Tibial artery (tissue), 4 donors: ENCODE results near the gene CASTOR1.

Experiments
- DNase-seq, 2 donors: peaks; one replicate each; pipeline ENCODE4 v3.0.0-alpha.2; 2019
- H3K27ac ChIP-seq, 2 donors: fragments of 200-600 bp; sonication (generic) in 1 of 2; 1 replicate in 1 of 2; 2 replicates in 1 of 2; pipeline ENCODE4 v1.5.1; 2018 to 2019; ENCODE audit warnings: mild to moderate bottlenecking in 1 of 2
- H3K27me3 ChIP-seq, 2 donors: fragments of 200-600 bp; sonication (generic) in 1 of 2; one replicate each; pipeline versions ENCODE4 v1.5.1 to v1.6.0; 2016 to 2019
- H3K36me3 ChIP-seq, 3 donors: fragments of 200-600 bp; sonication (generic) in 2 of 3; one replicate each; pipeline ENCODE4 v1.5.1; 2016 to 2019; ENCODE audit warnings: mild to moderate bottlenecking in 2 of 3
- H3K4me1 ChIP-seq, 4 donors: fragments of 200-600 bp; sonication (generic) in 2 of 4; 1 replicate in 3 of 4; 2 replicates in 1 of 4; pipeline ENCODE4 v1.5.1; 2016 to 2019
- H3K4me3 ChIP-seq, 2 donors: fragments of 200-600 bp; sonication (generic) in 1 of 2; 1 replicate in 1 of 2; 2 replicates in 1 of 2; pipeline ENCODE4 v1.5.1; 2018 to 2019; ENCODE audit warnings: mild to moderate bottlenecking in 2 of 2
- H3K9me3 ChIP-seq, 3 donors: fragments of 200-600 bp; sonication (generic) in 1 of 3; one replicate each; pipeline ENCODE4 v1.5.1; 2016 to 2019
- CTCF ChIP-seq, 2 experiments: fragments of 200-600 bp in 1 of 2; fragments of 450-650 bp in 1 of 2; IDR thresholded peaks; one replicate each; pipeline ENCODE4 v1.5.1; 2017 to 2019; ENCODE audit warnings: antibody characterized with exemption in 2 of 2, mild to moderate bottlenecking in 1 of 2, moderate library complexity in 1 of 2
- intact Hi-C: fragments of 100-400 bp; cut with DNase I; formaldehyde crosslinking; loops from one replicate; pipeline ENCODE4 v1.15.0; 2023; ENCODE audit warnings: low total_unique reads

Gene CASTOR1

GRCh38 chr22:30306627-30307011 lies 17.3 kb upstream of the CASTOR1 start:
- H3K4me3 ChIP-seq = no peak overlapping the region
- H3K4me1 ChIP-seq = peaks cover 16 to 100% (median 86%) of the 10 kb centered on the region in 4 donors
- H3K36me3 ChIP-seq = peaks cover 4 to 19% (median 15%) of the 10 kb centered on the region in 3 donors

GRCh38 chr22:30305906-30306626 lies 16.8 kb upstream of the CASTOR1 start:
- Histone ChIP-seq H3K27me3 (no peaks in the 10 kb centered on the region), H3K27ac (peak overlapping the region; percentile 66 to 68), H3K4me1 (peaks cover 16 to 100% (median 83%) of the 10 kb centered on the region in 4 donors), H3K9me3 (no peaks in the 10 kb centered on the region), H3K36me3 (peaks cover 8 to 25% (median 18%) of the 10 kb centered on the region in 3 donors), H3K4me3 (no peak overlapping the region)
- intact Hi-C loops = no loop called here
- no peak for DNase-seq
- TF ChIP-seq CTCF (IDR thresholded peaks at IDR 0.05) = no peak

More at GRCh38 chr22:30306627-30307011, 17.3 kb upstream of the CASTOR1 start:
- no peaks in the 10 kb centered on the region for H3K9me3 ChIP-seq
- no peaks in the 10 kb centered on the region for H3K27me3 ChIP-seq
- no peak for DNase-seq
- peak overlapping the region; percentile 66 to 68 for H3K27ac ChIP-seq
- intact Hi-C loops = no loop called here
- no peak for TF ChIP-seq CTCF (IDR thresholded peaks at IDR 0.05)

GRCh38 chr22:30305519-30305905 lies 16.2 kb upstream of the CASTOR1 start:
- TF ChIP-seq CTCF (IDR thresholded peaks at IDR 0.05) = no peak
- no peaks in the 10 kb centered on the region for H3K27me3 ChIP-seq
- H3K4me1 ChIP-seq = peaks cover 13 to 98% (median 78%) of the 10 kb centered on the region in 4 donors
- peak overlapping the region; percentile 66 to 68 for H3K27ac ChIP-seq
- DNase-seq = peak; percentile 85 to 86
- intact Hi-C loops = no loop called here
- H3K9me3 ChIP-seq = no peaks in the 10 kb centered on the region
- H3K36me3 ChIP-seq = peaks cover 13 to 30% (median 24%) of the 10 kb centered on the region in 3 donors
- no peak overlapping the region for H3K4me3 ChIP-seq

- Histone ChIP-seq H3K4me3 (no peak overlapping the region), H3K36me3 (peaks cover 16 to 38% (median 32%) of the 10 kb centered on the region in 3 donors), H3K27me3 (no peaks in the 10 kb centered on the region), H3K9me3 (no peaks in the 10 kb centered on the region), H3K27ac (peak overlapping the region; percentile 66 to 68), H3K4me1 (peaks cover 13 to 96% (median 69%) of the 10 kb centered on the region in 4 donors)
- peak in 1 of 2 donors; percentile 83 for DNase-seq
- no peak for TF ChIP-seq CTCF (IDR thresholded peaks at IDR 0.05)
- intact Hi-C loops = no loop called here
Measured at GRCh38 chr22:30304495-30305244, 15.4 kb upstream of the CASTOR1 start.

GRCh38 chr22:30302810-30303138 lies 13.5 kb upstream of the CASTOR1 start:
- H3K27ac ChIP-seq = peak overlapping the region; percentile 38 to 66
- peaks cover 24 to 57% (median 51%) of the 10 kb centered on the region in 3 donors for H3K36me3 ChIP-seq
- no peak overlapping the region for H3K4me3 ChIP-seq
- no peak for DNase-seq
- intact Hi-C loops = no loop called here
- H3K9me3 ChIP-seq = no peaks in the 10 kb centered on the region
- H3K27me3 ChIP-seq = no peaks in the 10 kb centered on the region
- TF ChIP-seq CTCF (IDR thresholded peaks at IDR 0.05) = no peak
- H3K4me1 ChIP-seq = peaks cover 8 to 95% (median 53%) of the 10 kb centered on the region in 4 donors
